ENCODE measurements around the gene MRPS27.

The MRPS27 gene

DNA sequence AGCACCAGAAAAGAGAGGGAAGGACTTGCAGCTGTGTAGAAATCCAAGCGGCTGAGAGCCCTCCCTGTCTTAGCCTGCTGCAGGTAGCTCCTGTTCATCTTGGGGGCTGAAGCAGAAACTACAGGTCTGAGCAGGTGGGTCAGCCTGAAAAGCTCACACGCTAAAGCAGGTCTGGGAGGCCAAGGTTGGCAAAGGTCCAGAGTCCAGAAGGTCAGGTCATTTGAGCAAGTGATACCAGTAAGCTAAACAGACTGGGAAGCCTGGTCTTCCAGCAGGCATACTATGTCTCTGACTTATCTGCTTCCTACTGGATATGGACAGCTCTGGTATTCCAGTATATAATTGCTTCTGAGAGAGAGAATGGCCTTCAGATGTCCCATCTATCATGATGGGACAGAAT lies 26.4 kb upstream of the MRPS27 start:
- Histone ChIP-seq H3K79me2 (ENCODE audit: insufficient read depth, low read depth) (no peaks in the 10 kb centered on the region), H2AFZ (ENCODE audit: low read depth) (no peak overlapping the region), H4K20me1 (ENCODE audit: insufficient read depth) (no peaks in the 10 kb centered on the region), H3K4me1 (ENCODE audit: low read depth, poor library complexity, severe bottlenecking) (no peaks in the 10 kb centered on the region), H3K36me3 (ENCODE audit: insufficient read depth) (no peaks in the 10 kb centered on the region), H3K4me3 (IDR thresholded peaks at IDR 0.05; ENCODE audit: insufficient read depth, low read depth, low read length) (no peak overlapping the region), H3K27ac (no peak overlapping the region), H3K9ac (no peak overlapping the region), H3K4me2 (no peak overlapping the region), H3K27me3 (ENCODE audit: insufficient read depth, low read depth) (no peaks in the 10 kb centered on the region)
- no peak for TF ChIP-seq CTCF (conservative IDR thresholded peaks at IDR 0.05; ENCODE audit: low read depth, low read length)

- H3K9ac ChIP-seq, result no peak overlapping the region
- no peaks in the 10 kb centered on the region for H4K20me1 ChIP-seq (ENCODE audit: insufficient read depth)
- H3K4me3 ChIP-seq (IDR thresholded peaks at IDR 0.05; ENCODE audit: insufficient read depth, low read depth, low read length), result no peak overlapping the region
- H3K27ac ChIP-seq, result no peak overlapping the region
- H3K79me2 ChIP-seq (ENCODE audit: insufficient read depth, low read depth), result no peaks in the 10 kb centered on the region
- no peak overlapping the region for H2AFZ ChIP-seq (ENCODE audit: low read depth)
- no peak overlapping the region for H3K4me2 ChIP-seq
- no peaks in the 10 kb centered on the region for H3K36me3 ChIP-seq (ENCODE audit: insufficient read depth)
- TF ChIP-seq CTCF (conservative IDR thresholded peaks at IDR 0.05; ENCODE audit: low read depth, low read length), result no peak
- H3K4me1 ChIP-seq (ENCODE audit: low read depth, poor library complexity, severe bottlenecking), result no peaks in the 10 kb centered on the region
- H3K27me3 ChIP-seq (ENCODE audit: insufficient read depth, low read depth), result no peaks in the 10 kb centered on the region
Observed at GRCh38 chr5:72338689-72339209, 18.7 kb upstream of the MRPS27 start.

DNA sequence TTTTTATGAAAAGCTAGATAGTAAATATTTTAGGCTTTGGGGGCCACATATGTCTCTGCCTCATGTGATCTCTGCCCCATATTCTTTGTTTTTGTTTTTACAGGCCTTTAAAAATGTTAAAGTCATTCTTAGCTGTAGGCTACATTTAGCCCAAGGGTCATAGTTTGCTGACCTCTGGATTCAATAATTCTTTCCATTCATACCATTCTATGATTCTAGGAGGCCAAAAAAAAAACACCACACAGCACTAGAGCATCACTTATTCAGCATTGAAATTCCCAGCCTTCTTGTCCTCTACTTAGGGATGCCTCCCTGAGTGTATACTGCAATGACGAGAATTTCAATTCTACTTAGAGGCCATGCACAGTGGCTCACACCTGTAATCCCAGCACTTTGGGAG lies 17.1 kb upstream of the MRPS27 start:
- Histone ChIP-seq H3K36me3 (ENCODE audit: insufficient read depth) (no peaks in the 10 kb centered on the region), H3K4me2 (no peak overlapping the region), H3K79me2 (ENCODE audit: insufficient read depth, low read depth) (no peaks in the 10 kb centered on the region), H3K27me3 (ENCODE audit: insufficient read depth, low read depth) (no peaks in the 10 kb centered on the region), H3K27ac (no peak overlapping the region), H3K4me1 (ENCODE audit: low read depth, poor library complexity, severe bottlenecking) (no peaks in the 10 kb centered on the region), H4K20me1 (ENCODE audit: insufficient read depth) (no peaks in the 10 kb centered on the region), H2AFZ (ENCODE audit: low read depth) (no peak overlapping the region), H3K9ac (no peak overlapping the region), H3K4me3 (IDR thresholded peaks at IDR 0.05; ENCODE audit: insufficient read depth, low read depth, low read length) (no peak overlapping the region)
- no peak for TF ChIP-seq CTCF (conservative IDR thresholded peaks at IDR 0.05; ENCODE audit: low read depth, low read length)

GRCh38 chr5:72330712-72331111 lies 10.7 kb upstream of the MRPS27 start:
- H3K4me1 ChIP-seq (ENCODE audit: low read depth, poor library complexity, severe bottlenecking), result no peaks in the 10 kb centered on the region
- H3K9ac ChIP-seq, result no peak overlapping the region
- peaks cover 7% of the 10 kb centered on the region; the same call in 1 of the 2 replicates for H3K36me3 ChIP-seq (ENCODE audit: insufficient read depth)
- H4K20me1 ChIP-seq (ENCODE audit: insufficient read depth), result no peaks in the 10 kb centered on the region
- no peak for TF ChIP-seq CTCF (conservative IDR thresholded peaks at IDR 0.05; ENCODE audit: low read depth, low read length)
- no peak overlapping the region for H3K27ac ChIP-seq
- H3K27me3 ChIP-seq (ENCODE audit: insufficient read depth, low read depth), result no peaks in the 10 kb centered on the region
- H3K4me3 ChIP-seq (IDR thresholded peaks at IDR 0.05; ENCODE audit: insufficient read depth, low read depth, low read length), result no peak overlapping the region
- H3K79me2 ChIP-seq (ENCODE audit: insufficient read depth, low read depth), result no peaks in the 10 kb centered on the region
- H3K4me2 ChIP-seq, result no peak overlapping the region
- H2AFZ ChIP-seq (ENCODE audit: low read depth), result no peak overlapping the region
